GM12892 (cell line): Measurements from ENCODE around the gene ORC5.

Source experiments
- DNase-seq: peaks from one replicate; pipeline ENCODE4 v3.0.0; 2011; ENCODE audit not compliant: insufficient read length
- FAIRE-seq: peaks from 2 replicates; lab custom pipeline; 2011; peaks lifted over from hg19 to GRCh38; lab: Jason Lieb, UNC
- POLR2A ChIP-seq: IDR thresholded peaks from 2 replicates; pipeline ENCODE4 v1.6.1; 2011; ENCODE audit warnings: low read depth, low read length, control low read depth
- POLR2AphosphoS5 ChIP-seq: IDR thresholded peaks from 2 replicates; pipeline ENCODE4 v1.6.1; 2011; ENCODE audit warnings: low read depth, low read length, control low read depth
- TAF1 ChIP-seq: IDR thresholded peaks from 2 replicates; pipeline ENCODE4 v1.6.1; 2011; ENCODE audit warnings: low read depth, mild to moderate bottlenecking, control low read depth, low read length, borderline replicate concordance

Gene ORC5

DNA sequence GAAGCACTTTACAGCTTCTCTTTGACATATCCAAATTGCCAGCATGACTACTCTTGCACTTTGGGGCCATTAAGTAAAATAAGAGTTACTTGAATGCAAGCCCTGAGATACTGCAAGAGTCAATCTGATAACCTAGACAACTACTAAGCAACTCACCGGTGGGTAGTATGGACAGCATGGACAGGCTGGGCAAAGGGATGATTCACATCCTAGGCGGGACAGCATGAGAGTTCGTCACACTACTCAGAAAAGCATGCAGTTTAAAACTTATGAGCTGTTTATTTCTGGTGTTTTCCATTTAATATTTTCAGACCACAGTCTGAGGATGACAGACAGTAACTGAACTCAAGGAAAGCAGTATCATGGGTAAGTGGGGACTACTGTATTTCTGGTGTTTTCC is 84.0 kb downstream of the ORC5 start:
- no peak for DNase-seq
- no peak for FAIRE-seq
- TF ChIP-seq POLR2A (no peak), POLR2AphosphoS5 (no peak), TAF1 (no peak)

DNA sequence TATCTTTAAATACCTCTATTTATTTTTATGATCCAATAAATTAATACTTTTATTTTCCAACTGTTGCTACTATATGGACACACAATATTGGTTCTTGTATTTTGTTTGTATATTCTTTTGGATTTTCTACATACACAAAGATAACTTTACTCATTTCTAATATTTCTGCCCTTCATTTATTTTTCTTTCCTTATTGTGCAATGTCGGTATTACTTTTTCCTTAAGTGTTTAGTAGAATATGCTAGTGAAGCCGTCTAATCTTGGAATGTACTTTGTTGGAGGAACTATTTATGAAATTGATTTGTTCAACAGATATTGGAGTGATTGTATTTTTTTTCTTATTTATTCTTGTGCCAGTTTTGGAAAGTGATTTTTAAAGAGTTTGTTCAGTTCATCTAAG is 94.0 kb downstream of the ORC5 start:
- TF ChIP-seq POLR2A (no peak), TAF1 (no peak), POLR2AphosphoS5 (no peak)
- FAIRE-seq = no peak
- DNase-seq = no peak

DNA sequence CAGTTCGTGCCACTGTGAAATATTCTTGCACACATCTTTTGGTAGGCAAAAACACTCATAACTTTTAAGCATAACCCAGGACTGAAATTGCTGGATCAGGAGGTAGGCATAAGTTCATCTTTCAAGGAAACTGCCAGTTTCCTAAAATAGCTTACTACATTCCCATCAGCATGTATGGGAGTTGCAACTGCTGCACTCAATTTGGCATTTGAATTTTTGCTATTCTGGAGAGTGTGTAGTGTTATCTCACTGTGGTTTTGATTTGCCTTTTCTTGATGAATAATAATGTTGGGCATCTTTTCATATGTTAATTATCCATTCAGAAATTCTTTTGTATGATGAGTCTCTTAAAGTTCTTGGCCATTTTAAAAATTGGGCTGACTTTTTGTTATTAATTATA is 95.2 kb downstream of the ORC5 start:
- TF ChIP-seq POLR2A = no peak
- TF ChIP-seq TAF1 = no peak
- no peak for TF ChIP-seq POLR2AphosphoS5
- FAIRE-seq (no peak), DNase-seq (no peak)

DNA sequence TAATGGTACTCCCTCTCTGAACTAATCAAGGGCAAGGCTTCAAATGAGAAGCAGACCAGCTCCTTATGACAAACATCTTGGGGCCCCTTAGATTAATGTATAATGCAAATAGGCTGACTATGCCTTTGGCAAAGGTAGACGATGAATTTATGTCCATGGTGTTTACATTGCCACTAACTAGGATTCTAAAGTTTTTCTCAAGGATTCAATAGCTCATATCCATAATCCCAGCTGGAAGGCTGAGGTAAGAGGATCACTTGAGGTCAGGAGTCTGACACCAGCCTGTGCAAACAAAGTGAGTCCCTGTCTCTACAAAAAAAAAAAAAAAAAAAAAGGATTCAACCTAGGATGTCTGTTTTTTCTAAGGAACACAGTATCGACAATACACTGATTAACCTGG is 96.5 kb downstream of the ORC5 start:
- TF ChIP-seq POLR2AphosphoS5 (no peak), TAF1 (no peak), POLR2A (no peak)
- no peak for FAIRE-seq
- no peak for DNase-seq

DNA sequence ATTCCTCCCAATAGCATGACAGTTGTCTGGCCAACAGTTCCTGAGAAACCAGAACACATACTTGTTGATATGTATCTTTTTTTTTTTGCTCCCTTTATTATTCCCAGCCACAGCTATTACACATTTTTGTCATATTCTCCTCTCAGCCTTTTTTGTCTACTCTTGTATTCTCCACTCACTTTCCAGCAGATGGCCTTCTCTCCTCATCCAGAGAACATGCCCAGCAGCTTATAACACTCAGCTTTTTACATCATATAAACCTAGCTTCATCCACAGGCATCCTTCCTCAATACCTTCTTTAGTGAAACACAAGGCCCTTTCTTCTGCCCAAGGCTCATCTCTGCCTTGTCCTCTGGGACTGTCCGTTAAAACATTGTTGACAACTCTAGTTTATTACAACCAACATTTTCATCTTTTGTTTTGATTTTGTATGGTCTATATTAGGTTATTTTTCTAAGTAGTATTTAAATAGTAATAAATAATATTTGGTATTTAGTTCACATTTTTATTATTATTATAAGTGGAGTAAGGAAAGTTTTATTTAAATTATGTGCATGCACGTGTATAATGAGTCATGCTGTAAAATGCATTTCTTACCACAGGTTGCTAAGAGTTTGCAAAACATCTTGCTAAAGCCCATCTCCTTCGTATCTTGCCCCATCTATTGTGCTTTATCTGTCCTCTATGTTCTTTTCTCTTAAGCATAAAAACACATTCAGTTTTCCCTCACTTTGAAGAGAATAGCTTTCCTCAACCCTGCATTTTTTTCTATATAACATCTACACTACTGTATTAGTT is 101.5 kb downstream of the ORC5 start:
- TF ChIP-seq POLR2AphosphoS5 (no peak), POLR2A (no peak), TAF1 (no peak)
- FAIRE-seq (no peak), DNase-seq (no peak)

DNA sequence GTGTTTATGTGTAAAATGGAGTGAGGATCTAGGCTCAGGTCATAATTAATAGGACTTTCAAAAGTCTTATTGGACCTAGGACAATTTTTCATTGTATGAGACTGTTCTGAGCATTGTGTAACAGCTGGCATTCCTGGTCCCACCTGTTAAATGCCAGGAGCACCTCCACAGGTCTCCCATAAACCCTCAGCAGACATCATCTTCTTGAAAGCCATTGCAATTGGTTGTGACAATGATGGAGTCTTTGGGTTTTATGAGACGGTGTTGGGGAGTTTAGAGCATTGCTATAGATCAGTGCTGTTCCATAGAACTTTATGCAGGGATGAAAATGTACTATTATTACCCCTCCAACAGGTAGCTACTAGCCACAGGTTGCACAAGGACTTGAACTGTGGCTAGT is 108.9 kb downstream of the ORC5 start:
- TF ChIP-seq POLR2A (no peak), TAF1 (no peak), POLR2AphosphoS5 (no peak)
- no peak for DNase-seq
- FAIRE-seq = no peak

DNA sequence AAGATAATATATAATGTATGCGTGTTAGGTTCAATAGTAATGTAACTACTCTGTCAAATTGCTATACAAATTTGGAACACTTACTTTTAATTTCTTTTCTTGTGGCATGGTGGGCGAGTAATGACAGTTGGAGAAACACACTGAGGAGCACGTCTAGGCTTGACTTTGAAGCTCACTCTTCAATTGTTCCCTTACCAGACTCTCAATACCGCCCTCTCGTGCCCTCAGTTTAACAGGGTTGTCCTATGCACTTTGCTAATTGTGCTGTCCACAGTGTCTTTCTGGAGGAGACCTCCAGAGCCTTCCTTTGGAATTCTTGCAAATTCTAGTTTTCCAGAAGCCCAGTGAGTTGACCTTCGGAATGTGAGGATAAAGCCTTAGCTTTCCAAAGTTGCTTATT is 111.1 kb downstream of the ORC5 start:
- no peak for FAIRE-seq
- no peak for DNase-seq
- TF ChIP-seq TAF1 (no peak), POLR2AphosphoS5 (no peak), POLR2A (no peak)

DNA sequence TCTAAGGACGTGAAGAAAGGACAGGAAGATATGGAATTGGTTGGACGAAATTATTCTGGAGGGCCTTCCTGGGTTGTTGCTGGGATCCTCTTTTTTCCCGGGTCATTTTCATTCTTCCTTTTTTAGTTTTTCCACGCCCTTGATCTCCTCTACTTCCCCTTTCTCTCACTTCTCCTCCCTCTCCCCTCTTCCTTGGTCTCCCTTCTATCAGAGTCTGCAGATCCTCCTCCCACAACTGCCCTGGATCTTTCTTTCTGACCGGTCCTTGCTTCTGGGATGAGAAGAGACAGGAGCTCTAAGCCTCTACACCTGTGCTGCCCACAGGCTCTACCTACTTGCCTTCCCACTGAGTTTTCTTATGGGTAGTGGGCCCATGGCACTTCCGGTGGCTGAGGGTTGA is 114.7 kb downstream of the ORC5 start:
- FAIRE-seq = no peak
- TF ChIP-seq TAF1 = no peak
- TF ChIP-seq POLR2A = no peak
- no peak for DNase-seq

DNA sequence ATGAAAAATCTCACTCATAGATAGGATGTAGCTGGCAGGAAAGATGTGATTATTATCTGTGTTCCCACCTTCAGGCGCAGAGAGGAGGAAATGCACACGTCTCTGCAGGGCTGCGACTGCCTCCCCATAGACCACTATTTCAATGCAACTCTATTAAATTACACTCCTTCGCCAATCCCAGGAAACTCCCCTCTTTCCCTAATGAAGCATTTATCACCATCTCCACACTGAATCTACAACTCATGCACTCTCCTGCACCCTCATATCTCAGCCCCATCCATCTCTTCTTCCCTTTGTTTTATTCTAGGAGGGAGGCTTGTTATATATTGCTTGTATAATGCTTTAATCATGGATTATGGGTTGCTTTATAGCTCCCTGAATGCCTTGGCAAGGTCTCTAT is 116.6 kb downstream of the ORC5 start:
- TF ChIP-seq POLR2A (no peak), TAF1 (no peak), POLR2AphosphoS5 (no peak)
- FAIRE-seq (no peak), DNase-seq (no peak)

DNA sequence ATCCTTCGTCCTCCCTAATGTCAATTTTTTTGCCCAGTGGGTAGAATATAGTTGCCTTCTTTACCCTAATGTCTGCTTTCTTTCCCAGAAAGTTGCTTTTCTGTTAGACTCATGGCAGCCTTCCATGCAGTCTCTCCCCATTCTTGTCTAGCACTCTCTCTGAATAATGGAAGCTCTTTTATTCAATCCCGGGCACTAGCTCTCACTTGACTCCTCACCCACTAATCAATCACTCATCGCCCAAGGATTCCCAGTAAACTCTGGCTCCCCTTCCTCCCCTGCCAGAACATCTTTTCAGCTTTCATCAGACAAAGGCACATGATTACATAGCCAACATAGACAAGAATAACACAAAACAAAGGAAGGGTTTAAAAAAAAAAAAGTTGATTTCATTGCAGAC is 118.2 kb downstream of the ORC5 start:
- DNase-seq = no peak
- no peak for TF ChIP-seq POLR2A
- TF ChIP-seq TAF1 = no peak
- no peak for TF ChIP-seq POLR2AphosphoS5
- no peak for FAIRE-seq

DNA sequence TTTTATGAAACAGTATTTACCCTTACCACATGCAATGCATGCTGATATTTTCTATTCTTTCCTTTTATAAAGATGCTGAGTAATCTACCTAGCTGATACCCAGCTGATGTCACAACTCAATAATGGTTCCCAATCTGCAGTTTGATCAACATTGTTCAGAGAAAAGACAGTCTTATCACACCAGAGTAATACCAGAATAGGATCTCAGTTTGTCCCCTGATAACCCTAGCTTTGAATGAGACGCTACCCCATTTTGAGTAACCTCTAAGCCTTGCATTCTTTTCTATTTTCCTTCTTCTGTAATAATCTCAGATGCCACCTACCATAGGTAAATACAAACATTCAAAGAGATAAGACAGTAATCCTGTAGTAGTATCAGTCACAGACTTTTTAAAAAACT is 118.8 kb downstream of the ORC5 start:
- no peak for TF ChIP-seq TAF1
- TF ChIP-seq POLR2A = no peak
- TF ChIP-seq POLR2AphosphoS5 = no peak
- FAIRE-seq = no peak
- DNase-seq = no peak
